HL-60 (cell line): ENCODE results near the gene KLF15.

Experiments
- DNase-seq, 2 experiments: peaks; one replicate each; pipeline ENCODE4 v3.0.0-alpha.2; 2010 to 2020; ENCODE audit warnings: low read depth in 1 of 2, low spot score in 1 of 2
- H3K27ac ChIP-seq: fragments of 250-450 bp; sonication (Bioruptor Pico); replicated peaks from 2 replicates; pipeline ENCODE4 v1.5.1; 2020; ENCODE audit warnings: mild to moderate bottlenecking, moderate library complexity
- H3K27me3 ChIP-seq: fragments of 250-450 bp; sonication (Bioruptor Pico); 2 replicates; pipeline ENCODE4 v1.5.1; 2021; ENCODE audit warnings: mild to moderate bottlenecking, moderate library complexity; ENCODE audit not compliant: insufficient read depth, poor library complexity, severe bottlenecking
- H3K4me3 ChIP-seq: replicated peaks from 2 replicates; pipeline ENCODE4 v1.5.1; 2011; ENCODE audit warnings: mild to moderate bottlenecking, control low read depth, low read length; ENCODE audit not compliant: insufficient read depth
- GABPA ChIP-seq: IDR thresholded peaks from 2 replicates; pipeline ENCODE4 v1.6.1; 2012; ENCODE audit warnings: low read depth
- POLR2AphosphoS5 ChIP-seq: IDR thresholded peaks from 2 replicates; pipeline ENCODE4 v1.6.1; 2012; ENCODE audit warnings: low read depth
- SPI1 ChIP-seq: IDR thresholded peaks from 2 replicates; pipeline ENCODE4 v1.6.1; 2012; ENCODE audit warnings: low read depth, mild to moderate bottlenecking, borderline replicate concordance
- TF ChIP-seq, protein P1 (sequence below): IDR thresholded peaks from 2 replicates; pipeline ENCODE4 v1.6.1; 2012; ENCODE audit warnings: low read depth; ENCODE audit not compliant: insufficient replicate concordance
- TF ChIP-seq, protein P2 (sequence below): IDR thresholded peaks from one replicate; pipeline ENCODE4 v1.5.1; 2011; ENCODE audit warnings: low read length, control low read depth, inconsistent platforms; ENCODE audit not compliant: insufficient read depth

KLF15 gene

DNA sequence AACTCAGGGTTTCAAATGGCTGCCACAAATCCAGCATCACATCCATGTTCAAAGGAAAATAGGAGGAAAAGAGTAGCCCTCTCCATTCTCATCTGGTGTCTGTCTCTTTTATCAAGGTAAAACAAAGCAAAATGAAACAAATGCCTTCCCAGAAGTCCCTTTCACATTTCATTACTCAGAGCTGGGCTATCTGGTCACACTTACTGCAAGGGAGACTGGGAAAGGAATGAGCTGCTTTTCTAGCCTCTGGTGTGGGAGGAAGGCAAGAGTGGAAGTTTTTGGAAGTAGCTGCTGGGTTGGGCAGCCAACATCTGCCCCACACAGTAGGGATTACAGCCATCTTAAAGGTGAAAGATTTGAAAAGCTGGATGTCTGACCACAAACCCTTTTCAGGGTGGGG lies 51.8 kb downstream of the KLF15 start:
- Histone ChIP-seq H3K27ac (no peak overlapping the region), H3K4me3 (no peak overlapping the region), H3K27me3 (no peaks in the 10 kb centered on the region)
- DNase-seq, result no peak
- TF ChIP-seq, protein P1, sequence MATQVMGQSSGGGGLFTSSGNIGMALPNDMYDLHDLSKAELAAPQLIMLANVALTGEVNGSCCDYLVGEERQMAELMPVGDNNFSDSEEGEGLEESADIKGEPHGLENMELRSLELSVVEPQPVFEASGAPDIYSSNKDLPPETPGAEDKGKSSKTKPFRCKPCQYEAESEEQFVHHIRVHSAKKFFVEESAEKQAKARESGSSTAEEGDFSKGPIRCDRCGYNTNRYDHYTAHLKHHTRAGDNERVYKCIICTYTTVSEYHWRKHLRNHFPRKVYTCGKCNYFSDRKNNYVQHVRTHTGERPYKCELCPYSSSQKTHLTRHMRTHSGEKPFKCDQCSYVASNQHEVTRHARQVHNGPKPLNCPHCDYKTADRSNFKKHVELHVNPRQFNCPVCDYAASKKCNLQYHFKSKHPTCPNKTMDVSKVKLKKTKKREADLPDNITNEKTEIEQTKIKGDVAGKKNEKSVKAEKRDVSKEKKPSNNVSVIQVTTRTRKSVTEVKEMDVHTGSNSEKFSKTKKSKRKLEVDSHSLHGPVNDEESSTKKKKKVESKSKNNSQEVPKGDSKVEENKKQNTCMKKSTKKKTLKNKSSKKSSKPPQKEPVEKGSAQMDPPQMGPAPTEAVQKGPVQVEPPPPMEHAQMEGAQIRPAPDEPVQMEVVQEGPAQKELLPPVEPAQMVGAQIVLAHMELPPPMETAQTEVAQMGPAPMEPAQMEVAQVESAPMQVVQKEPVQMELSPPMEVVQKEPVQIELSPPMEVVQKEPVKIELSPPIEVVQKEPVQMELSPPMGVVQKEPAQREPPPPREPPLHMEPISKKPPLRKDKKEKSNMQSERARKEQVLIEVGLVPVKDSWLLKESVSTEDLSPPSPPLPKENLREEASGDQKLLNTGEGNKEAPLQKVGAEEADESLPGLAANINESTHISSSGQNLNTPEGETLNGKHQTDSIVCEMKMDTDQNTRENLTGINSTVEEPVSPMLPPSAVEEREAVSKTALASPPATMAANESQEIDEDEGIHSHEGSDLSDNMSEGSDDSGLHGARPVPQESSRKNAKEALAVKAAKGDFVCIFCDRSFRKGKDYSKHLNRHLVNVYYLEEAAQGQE, result no peak
- TF ChIP-seq, protein P2, sequence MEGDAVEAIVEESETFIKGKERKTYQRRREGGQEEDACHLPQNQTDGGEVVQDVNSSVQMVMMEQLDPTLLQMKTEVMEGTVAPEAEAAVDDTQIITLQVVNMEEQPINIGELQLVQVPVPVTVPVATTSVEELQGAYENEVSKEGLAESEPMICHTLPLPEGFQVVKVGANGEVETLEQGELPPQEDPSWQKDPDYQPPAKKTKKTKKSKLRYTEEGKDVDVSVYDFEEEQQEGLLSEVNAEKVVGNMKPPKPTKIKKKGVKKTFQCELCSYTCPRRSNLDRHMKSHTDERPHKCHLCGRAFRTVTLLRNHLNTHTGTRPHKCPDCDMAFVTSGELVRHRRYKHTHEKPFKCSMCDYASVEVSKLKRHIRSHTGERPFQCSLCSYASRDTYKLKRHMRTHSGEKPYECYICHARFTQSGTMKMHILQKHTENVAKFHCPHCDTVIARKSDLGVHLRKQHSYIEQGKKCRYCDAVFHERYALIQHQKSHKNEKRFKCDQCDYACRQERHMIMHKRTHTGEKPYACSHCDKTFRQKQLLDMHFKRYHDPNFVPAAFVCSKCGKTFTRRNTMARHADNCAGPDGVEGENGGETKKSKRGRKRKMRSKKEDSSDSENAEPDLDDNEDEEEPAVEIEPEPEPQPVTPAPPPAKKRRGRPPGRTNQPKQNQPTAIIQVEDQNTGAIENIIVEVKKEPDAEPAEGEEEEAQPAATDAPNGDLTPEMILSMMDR, result no peak
- TF ChIP-seq POLR2AphosphoS5, result no peak
- no peak for TF ChIP-seq GABPA
- no peak for TF ChIP-seq SPI1

DNA sequence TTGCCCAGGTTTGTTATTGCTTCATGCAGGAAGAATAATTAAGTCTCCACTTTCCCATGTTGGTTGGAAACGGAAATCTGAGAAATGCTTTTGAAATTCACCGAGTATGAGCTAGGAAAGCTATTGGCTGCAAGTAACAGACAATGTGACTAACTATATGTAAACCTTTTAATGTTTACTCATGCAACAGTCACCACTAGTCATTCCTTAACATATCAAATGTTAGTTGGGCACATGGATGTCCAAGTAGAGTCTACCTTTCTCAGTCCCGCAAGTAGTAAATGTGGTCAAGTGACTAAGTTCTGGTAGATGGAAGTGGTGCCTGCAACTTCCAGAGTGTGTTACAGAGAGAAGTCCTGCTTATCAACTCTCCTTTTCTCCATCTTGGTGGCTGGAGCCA lies 52.5 kb downstream of the KLF15 start:
- Histone ChIP-seq H3K27me3 (no peaks in the 10 kb centered on the region), H3K4me3 (no peak overlapping the region), H3K27ac (no peak overlapping the region)
- no peak for TF ChIP-seq SPI1
- TF ChIP-seq, protein P2, result no peak
- TF ChIP-seq, protein P1, result no peak
- TF ChIP-seq POLR2AphosphoS5, result no peak
- DNase-seq, result no peak

DNA sequence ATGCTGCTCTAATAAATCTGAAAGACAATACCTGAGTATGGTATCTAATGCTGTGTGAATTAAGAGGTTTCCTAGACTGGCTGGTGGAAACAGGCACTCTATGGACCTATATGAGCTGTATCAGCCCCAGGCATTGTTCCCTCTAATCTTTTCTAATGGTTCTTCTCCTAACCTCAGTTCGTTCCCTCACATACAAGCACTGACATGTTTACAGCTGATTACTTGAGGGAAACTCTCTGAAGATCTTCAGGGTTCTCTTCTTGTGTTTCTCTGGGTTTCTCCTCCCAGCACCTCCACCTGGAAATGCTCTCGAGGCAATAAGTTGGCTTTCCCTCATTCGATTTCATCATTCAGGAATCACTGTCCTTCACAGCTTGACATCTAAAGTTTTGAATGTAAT lies 52.9 kb downstream of the KLF15 start:
- Histone ChIP-seq H3K4me3 (no peak overlapping the region), H3K27ac (no peak overlapping the region), H3K27me3 (no peaks in the 10 kb centered on the region)
- TF ChIP-seq, protein P2, result no peak
- no peak for TF ChIP-seq GABPA
- TF ChIP-seq, protein P1, result no peak
- TF ChIP-seq SPI1, result no peak
- TF ChIP-seq POLR2AphosphoS5, result no peak
- DNase-seq, result no peak
